ENCODE measurements around the gene PDCD7. TPM values are rescaled to one million over a fixed set of nuclear protein-coding genes. Genes with fewer than 3 reads are reported as not detected.

PDCD7 gene
- total and polyA plus RNA-seq, 2 of the 13 experiments (the other 11 are each of a cell fraction or from before 2014, with no cell fraction given): 10.1 to 14.7 TPM

DNA sequence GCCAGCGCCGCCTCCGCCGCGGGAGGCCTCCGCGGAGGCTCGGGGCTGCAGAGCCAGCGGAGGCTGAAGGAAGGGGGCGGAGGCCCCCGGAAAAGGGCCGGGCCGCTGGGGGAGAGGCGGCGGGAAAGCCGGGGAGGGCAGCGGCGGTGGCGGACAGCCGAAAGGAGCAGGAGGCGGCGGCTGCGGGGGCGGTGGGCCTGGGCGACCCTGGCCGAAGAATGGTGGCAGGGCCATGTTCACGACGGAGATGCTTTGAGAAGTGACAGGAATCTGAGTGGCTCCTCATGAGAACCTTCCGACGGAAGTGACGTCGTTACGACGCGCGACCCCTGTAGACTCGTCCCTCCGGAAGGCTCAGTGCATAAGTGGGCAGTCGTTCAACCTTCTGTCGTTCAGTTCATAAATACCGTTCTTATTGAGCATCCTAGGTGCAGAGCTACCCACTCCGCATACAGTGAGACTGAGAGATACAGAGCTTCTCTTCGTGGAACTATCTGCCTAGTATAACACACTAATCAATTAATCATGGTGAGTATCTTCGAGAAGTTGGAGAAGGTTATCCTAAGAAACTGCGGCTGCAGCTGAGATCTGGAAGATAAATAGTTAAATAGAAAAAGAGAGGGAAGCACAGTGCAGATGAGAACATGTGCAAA is at the start of gene PDCD7 (continued):
- TF ChIP-seq TCF12 (IDR thresholded peaks at IDR 0.05) (no peak), TCF12 (CRISPR knock-in tag; IDR thresholded peaks at IDR 0.05) (0 out of 2 replicates have a peak, but pooled peaks have one; percentile 7), ISL2 (CRISPR knock-in tag; IDR thresholded peaks at IDR 0.05) (no peak), TBX2 (CRISPR knock-in tag; IDR thresholded peaks at IDR 0.05; ENCODE audit: borderline replicate concordance) (peak; percentile 44; the same call in 1 of the 2 replicates), SP5 (CRISPR knock-in tag; IDR thresholded peaks at IDR 0.05; ENCODE audit: borderline replicate concordance, low read depth) (0 out of 2 replicates have a peak, but pooled peaks have one; percentile 20), ZNF124 (CRISPR knock-in tag; IDR thresholded peaks at IDR 0.05) (0 out of 2 replicates have a peak, but pooled peaks have one; percentile 35), RBFOX2 (IDR thresholded peaks at IDR 0.05; ENCODE audit: low read depth, low read length) (peak; percentile 79), SPEN (CRISPR knock-in tag; IDR thresholded peaks at IDR 0.05; ENCODE audit: low read depth) (peak; percentile 60; the same call in 1 of the 2 replicates), ZBTB20 (CRISPR knock-in tag; IDR thresholded peaks at IDR 0.05; ENCODE audit: borderline replicate concordance, low read depth) (0 out of 2 replicates have a peak, but pooled peaks have one; percentile 24), ZFP90 (CRISPR knock-in tag; IDR thresholded peaks at IDR 0.05; ENCODE audit: borderline replicate concordance) (no peak), BRD4 (CRISPR knock-in tag; IDR thresholded peaks at IDR 0.05) (no peak), NFE2L1 (CRISPR knock-in tag; IDR thresholded peaks at IDR 0.05; ENCODE audit: borderline replicate concordance) (no peak), IKZF1 (IDR thresholded peaks at IDR 0.05) (no peak), TRIM24 (CRISPR knock-in tag; IDR thresholded peaks at IDR 0.05) (no peak), ARID2 (CRISPR knock-in tag; IDR thresholded peaks at IDR 0.05; ENCODE audit: borderline replicate concordance) (0 out of 2 replicates have a peak, but pooled peaks have one; percentile 8), MAZ (IDR thresholded peaks at IDR 0.05; ENCODE audit: borderline replicate concordance, low read depth, low read length) (peak; percentile 40; the same call in 1 of the 2 replicates), MAZ (CRISPR knock-in tag; IDR thresholded peaks at IDR 0.05; ENCODE audit: low read depth) (no peak), TCF7L2 (IDR thresholded peaks at IDR 0.05; ENCODE audit: low read depth, low read length) (no peak), SALL1 (CRISPR knock-in tag; IDR thresholded peaks at IDR 0.05) (peak; percentile 76; the same call in 1 of the 2 replicates), PHF5A (CRISPR knock-in tag; IDR thresholded peaks at IDR 0.05; ENCODE audit: low read depth, unreplicated experiment) (peak; percentile 23), YY1 (IDR thresholded peaks at IDR 0.05; ENCODE audit: insufficient read depth, insufficient replicate concordance, low read depth, low read length) (peak; percentile 30), ZNF24 (IDR thresholded peaks at IDR 0.05) (no peak), SMAD1 (CRISPR knock-in tag; IDR thresholded peaks at IDR 0.05; ENCODE audit: borderline replicate concordance, low read depth) (no peak), NAIF1 (CRISPR knock-in tag; IDR thresholded peaks at IDR 0.05; ENCODE audit: borderline replicate concordance) (no peak), ETV6 (CRISPR knock-in tag; conservative IDR thresholded peaks at IDR 0.05) (0 out of 2 replicates have a peak, but pooled peaks have one; percentile 36), CAMTA2 (CRISPR knock-in tag; IDR thresholded peaks at IDR 0.05; ENCODE audit: borderline replicate concordance) (no peak; the same call in 1 of the 2 replicates)
- TF ChIP-seq, protein P1, sequence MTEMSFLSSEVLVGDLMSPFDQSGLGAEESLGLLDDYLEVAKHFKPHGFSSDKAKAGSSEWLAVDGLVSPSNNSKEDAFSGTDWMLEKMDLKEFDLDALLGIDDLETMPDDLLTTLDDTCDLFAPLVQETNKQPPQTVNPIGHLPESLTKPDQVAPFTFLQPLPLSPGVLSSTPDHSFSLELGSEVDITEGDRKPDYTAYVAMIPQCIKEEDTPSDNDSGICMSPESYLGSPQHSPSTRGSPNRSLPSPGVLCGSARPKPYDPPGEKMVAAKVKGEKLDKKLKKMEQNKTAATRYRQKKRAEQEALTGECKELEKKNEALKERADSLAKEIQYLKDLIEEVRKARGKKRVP (CRISPR knock-in tag; IDR thresholded peaks at IDR 0.05): 0 out of 4 replicates have a peak, but pooled peaks of 1 of the 2 experiments have one; percentile 29
- TF ChIP-seq, protein P2, sequence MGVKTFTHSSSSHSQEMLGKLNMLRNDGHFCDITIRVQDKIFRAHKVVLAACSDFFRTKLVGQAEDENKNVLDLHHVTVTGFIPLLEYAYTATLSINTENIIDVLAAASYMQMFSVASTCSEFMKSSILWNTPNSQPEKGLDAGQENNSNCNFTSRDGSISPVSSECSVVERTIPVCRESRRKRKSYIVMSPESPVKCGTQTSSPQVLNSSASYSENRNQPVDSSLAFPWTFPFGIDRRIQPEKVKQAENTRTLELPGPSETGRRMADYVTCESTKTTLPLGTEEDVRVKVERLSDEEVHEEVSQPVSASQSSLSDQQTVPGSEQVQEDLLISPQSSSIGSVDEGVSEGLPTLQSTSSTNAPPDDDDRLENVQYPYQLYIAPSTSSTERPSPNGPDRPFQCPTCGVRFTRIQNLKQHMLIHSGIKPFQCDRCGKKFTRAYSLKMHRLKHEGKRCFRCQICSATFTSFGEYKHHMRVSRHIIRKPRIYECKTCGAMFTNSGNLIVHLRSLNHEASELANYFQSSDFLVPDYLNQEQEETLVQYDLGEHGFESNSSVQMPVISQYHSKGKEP (CRISPR knock-in tag; IDR thresholded peaks at IDR 0.05): peak; percentile 41; the same call in 1 of the 2 replicates

All from HepG2 (cell line).